Loucy (cell line): ENCODE results near the gene LYPLA2.

Experiments
- H2AFZ ChIP-seq: fragments of 200-600 bp; sonication (generic); 2 replicates; pipeline ENCODE4 v1.6.0; 2016; ENCODE audit warnings: antibody characterized with exemption, mild to moderate bottlenecking, low read length, moderate library complexity
- H3F3A ChIP-seq: fragments of 200-600 bp; 2 replicates; pipeline ENCODE4 v1.6.0; 2016; ENCODE audit warnings: antibody characterized with exemption, low read depth, mild to moderate bottlenecking
- H3K27me3 ChIP-seq: fragments of 200-600 bp; sonication (generic); 2 replicates; pipeline ENCODE4 v1.6.1; 2014; ENCODE audit warnings: low read length, mild to moderate bottlenecking; ENCODE audit not compliant: insufficient read depth, poor library complexity, severe bottlenecking
- H3K36me3 ChIP-seq: fragments of 200-600 bp; sonication (generic); 2 replicates; pipeline ENCODE4 v1.6.1; 2016; ENCODE audit warnings: low read length; ENCODE audit not compliant: insufficient read depth
- H3K4me1 ChIP-seq: fragments of 200-600 bp; sonication (generic); 2 replicates; pipeline ENCODE4 v1.5.1; 2014; ENCODE audit warnings: low read length, mild to moderate bottlenecking; ENCODE audit not compliant: insufficient read depth, poor library complexity, severe bottlenecking
- H3K4me2 ChIP-seq: fragments of 200-600 bp; sonication (generic); 2 replicates; pipeline ENCODE4 v1.6.0; 2014; ENCODE audit warnings: antibody characterized with exemption, low read length, low read depth, mild to moderate bottlenecking; ENCODE audit not compliant: poor library complexity, severe bottlenecking
- H3K4me3 ChIP-seq: fragments of 200-600 bp; sonication (generic); 2 replicates; pipeline ENCODE4 v1.5.1; 2014; ENCODE audit warnings: low read length, mild to moderate bottlenecking, mixed read lengths; ENCODE audit not compliant: poor library complexity, severe bottlenecking
- H3K79me2 ChIP-seq: fragments of 200-600 bp; sonication (generic); 2 replicates; pipeline ENCODE4 v1.6.1; 2014; ENCODE audit warnings: low read length; ENCODE audit not compliant: insufficient read depth
- H3K9ac ChIP-seq: fragments of 200-600 bp; sonication (generic); 2 replicates; pipeline ENCODE4 v1.6.0; 2014; ENCODE audit warnings: mild to moderate bottlenecking, low read depth, low read length, moderate library complexity; ENCODE audit not compliant: poor library complexity, severe bottlenecking
- H3K9me2 ChIP-seq: fragments of 200-600 bp; sonication (generic); replicated peaks from 2 replicates; pipeline ENCODE4 v1.6.1; 2016; ENCODE audit warnings: low read depth, low read length, mixed read lengths
- H3K9me3 ChIP-seq: fragments of 200-600 bp; sonication (generic); 2 replicates; pipeline ENCODE4 v1.6.1; 2014; ENCODE audit warnings: mild to moderate bottlenecking, antibody characterized with exemption, low read length, low read depth; ENCODE audit not compliant: insufficient read depth
- H4K20me1 ChIP-seq: fragments of 200-600 bp; sonication (generic); 2 replicates; pipeline ENCODE4 v1.6.0; 2014; ENCODE audit warnings: antibody characterized with exemption, low read length, mild to moderate bottlenecking; ENCODE audit not compliant: insufficient read depth, poor library complexity, severe bottlenecking
- EZH2phosphoT487 ChIP-seq: fragments of 200-600 bp; IDR thresholded peaks from 2 replicates; pipeline ENCODE4 v1.6.1; 2018; ENCODE audit warnings: antibody characterized with exemption, mild to moderate bottlenecking, moderate library complexity, borderline replicate concordance
- TF ChIP-seq, protein P1 (sequence below): fragments of 200-600 bp; sonication (generic); conservative IDR thresholded peaks from 2 replicates; pipeline ENCODE4 v1.5.1; 2014; ENCODE audit warnings: mild to moderate bottlenecking, antibody characterized with exemption, low read length

Gene LYPLA2

DNA sequence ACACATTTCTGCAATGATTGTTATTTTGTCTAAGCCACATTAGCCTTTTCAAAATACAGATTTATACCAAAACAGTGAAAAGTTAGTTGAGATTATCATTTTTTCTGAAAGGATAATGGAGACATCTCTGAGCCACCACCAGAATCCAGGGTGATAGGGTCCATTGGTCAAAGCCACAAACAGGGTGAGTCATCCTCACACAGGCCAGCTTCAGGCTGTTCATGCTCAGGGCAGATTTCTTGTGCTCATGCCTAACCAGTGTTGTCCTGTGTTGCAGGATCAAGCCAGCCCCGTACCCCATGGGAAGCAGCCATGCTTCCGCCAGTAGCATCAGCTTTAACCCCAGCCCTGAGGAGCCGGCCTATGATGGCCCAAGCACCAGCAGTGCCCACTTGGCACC is 34.3 kb upstream of the LYPLA2 start:
- Histone ChIP-seq H4K20me1 (peaks cover 7% of the 10 kb centered on the region), H3F3A (no peaks in the 10 kb centered on the region; the same call in 1 of the 2 replicates), H3K27me3 (no peaks in the 10 kb centered on the region), H2AFZ (no peak overlapping the region), H3K4me2 (no peak overlapping the region), H3K4me3 (no peak overlapping the region), H3K4me1 (no peaks in the 10 kb centered on the region), H3K9me3 (no peaks in the 10 kb centered on the region), H3K9me2 (no peaks in the 10 kb centered on the region), H3K9ac (no peak overlapping the region), H3K36me3 (peaks cover 90% of the 10 kb centered on the region), H3K79me2 (0 out of 2 replicates have a peak, but pooled peaks cover 11% of the 10 kb centered on the region)
- TF ChIP-seq, protein P1, sequence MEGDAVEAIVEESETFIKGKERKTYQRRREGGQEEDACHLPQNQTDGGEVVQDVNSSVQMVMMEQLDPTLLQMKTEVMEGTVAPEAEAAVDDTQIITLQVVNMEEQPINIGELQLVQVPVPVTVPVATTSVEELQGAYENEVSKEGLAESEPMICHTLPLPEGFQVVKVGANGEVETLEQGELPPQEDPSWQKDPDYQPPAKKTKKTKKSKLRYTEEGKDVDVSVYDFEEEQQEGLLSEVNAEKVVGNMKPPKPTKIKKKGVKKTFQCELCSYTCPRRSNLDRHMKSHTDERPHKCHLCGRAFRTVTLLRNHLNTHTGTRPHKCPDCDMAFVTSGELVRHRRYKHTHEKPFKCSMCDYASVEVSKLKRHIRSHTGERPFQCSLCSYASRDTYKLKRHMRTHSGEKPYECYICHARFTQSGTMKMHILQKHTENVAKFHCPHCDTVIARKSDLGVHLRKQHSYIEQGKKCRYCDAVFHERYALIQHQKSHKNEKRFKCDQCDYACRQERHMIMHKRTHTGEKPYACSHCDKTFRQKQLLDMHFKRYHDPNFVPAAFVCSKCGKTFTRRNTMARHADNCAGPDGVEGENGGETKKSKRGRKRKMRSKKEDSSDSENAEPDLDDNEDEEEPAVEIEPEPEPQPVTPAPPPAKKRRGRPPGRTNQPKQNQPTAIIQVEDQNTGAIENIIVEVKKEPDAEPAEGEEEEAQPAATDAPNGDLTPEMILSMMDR: no peak
- no peak for TF ChIP-seq EZH2phosphoT487

DNA sequence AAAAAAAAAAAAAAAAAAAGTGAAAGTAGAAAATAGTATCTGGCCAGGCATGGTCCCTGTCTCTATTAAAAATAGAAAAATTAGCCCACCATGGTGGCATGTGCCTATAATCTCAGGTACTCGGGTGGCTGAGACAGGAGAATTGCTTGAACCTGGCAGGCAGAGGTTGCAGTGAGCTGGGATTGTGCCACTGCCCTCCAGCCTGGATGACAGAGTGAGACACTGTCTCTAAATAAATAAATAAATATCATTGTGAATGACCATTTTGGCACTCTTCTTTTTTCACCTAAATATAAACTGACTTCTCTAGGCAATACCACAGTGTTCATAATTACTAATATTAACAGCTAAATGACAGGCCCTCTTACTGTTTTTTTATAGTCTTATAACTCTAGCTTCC is 33.1 kb upstream of the LYPLA2 start:
- Histone ChIP-seq H3K36me3 (peaks cover 81% of the 10 kb centered on the region; the same call in 1 of the 2 replicates), H3K9me2 (no peaks in the 10 kb centered on the region), H3K4me1 (no peaks in the 10 kb centered on the region), H3K4me3 (no peak overlapping the region), H3K4me2 (no peak overlapping the region), H3K9me3 (no peaks in the 10 kb centered on the region), H2AFZ (no peak overlapping the region), H3K9ac (no peak overlapping the region), H3F3A (no peaks in the 10 kb centered on the region; the same call in 1 of the 2 replicates), H3K79me2 (0 out of 2 replicates have a peak, but pooled peaks cover 4% of the 10 kb centered on the region), H4K20me1 (no peaks in the 10 kb centered on the region), H3K27me3 (no peaks in the 10 kb centered on the region)
- TF ChIP-seq, protein P1: no peak

DNA sequence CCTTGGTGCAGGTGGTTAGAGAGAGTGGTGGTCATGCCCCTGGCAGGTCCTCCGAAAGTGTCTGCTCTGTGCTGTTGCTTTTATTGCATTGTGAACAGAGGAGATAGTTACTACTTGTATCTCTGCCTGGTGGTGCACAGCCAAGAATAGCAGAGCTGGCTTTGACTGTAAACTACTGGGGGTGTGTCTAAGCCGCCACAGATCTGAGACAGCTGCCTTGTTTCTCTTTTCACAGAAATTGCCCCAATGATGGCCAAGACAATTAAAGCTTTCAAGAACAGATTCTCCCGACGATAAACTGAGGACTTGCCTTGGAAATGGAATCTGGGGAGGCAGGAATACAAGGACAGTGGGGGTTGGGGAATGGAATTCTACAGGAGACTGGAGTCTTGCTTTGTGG is 31.7 kb upstream of the LYPLA2 start:
- no peak overlapping the region for H3K4me2 ChIP-seq
- no peak overlapping the region for H2AFZ ChIP-seq
- no peaks in the 10 kb centered on the region for H3K9me2 ChIP-seq
- peaks cover 66% of the 10 kb centered on the region; the same call in 1 of the 2 replicates for H3K36me3 ChIP-seq
- no peaks in the 10 kb centered on the region for H3K4me1 ChIP-seq
- H4K20me1 ChIP-seq: no peaks in the 10 kb centered on the region
- H3K9ac ChIP-seq: no peak overlapping the region
- TF ChIP-seq, protein P1: no peak
- no peak for TF ChIP-seq EZH2phosphoT487
- H3K27me3 ChIP-seq: no peaks in the 10 kb centered on the region
- H3K79me2 ChIP-seq: 0 out of 2 replicates have a peak, but pooled peaks cover 4% of the 10 kb centered on the region
- H3F3A ChIP-seq: no peaks in the 10 kb centered on the region; the same call in 1 of the 2 replicates
- H3K4me3 ChIP-seq: no peak overlapping the region
- H3K9me3 ChIP-seq: no peaks in the 10 kb centered on the region
